Gastrocnemius medialis (tissue), 4 donors: ENCODE results near the gene ANKRD11. TPM values are rescaled to one million over a fixed set of nuclear protein-coding genes. Genes with fewer than 3 reads are reported as not detected.

ENCODE experiments used
- ATAC-seq, 2 donors: fragments of 150-250 bp; one replicate each; pipeline ENCODE4 v1.9.1; 2016
- DNase-seq, 2 donors: peaks; one replicate each; pipeline ENCODE4 v3.0.0-alpha.2; 2019
- H3K27ac ChIP-seq, 4 donors: fragments of 200-600 bp; sonication (generic); 1 replicate in 1 of 4; 2 replicates in 3 of 4; pipeline ENCODE4 v1.5.1; 2016 to 2018; ENCODE audit warnings: mild to moderate bottlenecking in 2 of 4, moderate library complexity in 1 of 4
- H3K27me3 ChIP-seq, 3 donors: fragments of 200-600 bp; sonication (generic) in 2 of 3; 1 replicate in 1 of 3; 2 replicates in 2 of 3; pipeline versions ENCODE4 v1.5.1 to v1.6.0; 2016 to 2019; ENCODE audit warnings: mild to moderate bottlenecking in 1 of 3, moderate library complexity in 1 of 3
- H3K36me3 ChIP-seq, 2 donors: fragments of 200-600 bp; sonication (generic) in 1 of 2; one replicate each; pipeline ENCODE4 v1.5.1; 2017 to 2018
- H3K4me1 ChIP-seq, 2 donors: fragments of 200-600 bp; sonication (generic) in 1 of 2; one replicate each; pipeline ENCODE4 v1.5.1; 2016 to 2017; ENCODE audit warnings: mild to moderate bottlenecking in 2 of 2
- H3K4me3 ChIP-seq, 4 donors: fragments of 200-600 bp; sonication (generic) in 3 of 4; 1 replicate in 1 of 4; 2 replicates in 3 of 4; pipeline ENCODE4 v1.5.1; 2016 to 2019; ENCODE audit warnings: mild to moderate bottlenecking in 2 of 4
- H3K9me3 ChIP-seq, 3 donors: fragments of 200-600 bp; sonication (generic) in 2 of 3; 1 replicate in 1 of 3; 2 replicates in 2 of 3; pipeline ENCODE4 v1.5.1; 2016 to 2019
- POLR2A ChIP-seq, 2 donors: fragments of 450-650 bp; IDR thresholded peaks; one replicate each; pipeline ENCODE4 v1.6.1; 2017; ENCODE audit warnings: antibody characterized with exemption in 2 of 2, mild to moderate bottlenecking in 2 of 2, moderate library complexity in 2 of 2
- in situ Hi-C, 4 donors: fragments of 200-750 bp; cut with MboI; loops; one replicate each; pipeline versions ENCODE4 v1.15.0 to v1.8.0; 2017; ENCODE audit warnings: low sequenced_read_pairs in 4 of 4
- intact Hi-C: fragments of 100-400 bp; cut with DNase I; formaldehyde crosslinking; loops from one replicate; pipeline ENCODE4 v1.15.1; 2023; ENCODE audit warnings: low total_unique reads
- total RNA-seq, 4 donors: library from RNA; depleted of rRNA; stranded (reverse); fragments of >200 nt; gene quantifications; one replicate each; pipeline versions ENCODE4 v1.1.0 to v1.2.3, GENCODE V29; 2016
- TF ChIP-seq, protein P1 (sequence below), 5 experiments: fragments of 450-650 bp in 3 of 5; fragments of 200-600 bp in 2 of 5; sonication (generic) in 2 of 5; IDR thresholded peaks in 4 of 5; conservative IDR thresholded peaks in 1 of 5; 1 replicate in 4 of 5; 2 replicates in 1 of 5; pipeline ENCODE4 v1.5.1; 2016 to 2019; ENCODE audit warnings: antibody characterized with exemption in 5 of 5, mild to moderate bottlenecking in 3 of 5, moderate library complexity in 3 of 5

The ANKRD11 gene
- total RNA-seq, 4 donors from 2014 or later = 26.0 to 77.0 (median 55.0) TPM

- peak; percentile 13 to 23 for ATAC-seq
These were observed 82.4 kb downstream of the ANKRD11 start for GRCh38 chr16:89407925-89408300.

DNA sequence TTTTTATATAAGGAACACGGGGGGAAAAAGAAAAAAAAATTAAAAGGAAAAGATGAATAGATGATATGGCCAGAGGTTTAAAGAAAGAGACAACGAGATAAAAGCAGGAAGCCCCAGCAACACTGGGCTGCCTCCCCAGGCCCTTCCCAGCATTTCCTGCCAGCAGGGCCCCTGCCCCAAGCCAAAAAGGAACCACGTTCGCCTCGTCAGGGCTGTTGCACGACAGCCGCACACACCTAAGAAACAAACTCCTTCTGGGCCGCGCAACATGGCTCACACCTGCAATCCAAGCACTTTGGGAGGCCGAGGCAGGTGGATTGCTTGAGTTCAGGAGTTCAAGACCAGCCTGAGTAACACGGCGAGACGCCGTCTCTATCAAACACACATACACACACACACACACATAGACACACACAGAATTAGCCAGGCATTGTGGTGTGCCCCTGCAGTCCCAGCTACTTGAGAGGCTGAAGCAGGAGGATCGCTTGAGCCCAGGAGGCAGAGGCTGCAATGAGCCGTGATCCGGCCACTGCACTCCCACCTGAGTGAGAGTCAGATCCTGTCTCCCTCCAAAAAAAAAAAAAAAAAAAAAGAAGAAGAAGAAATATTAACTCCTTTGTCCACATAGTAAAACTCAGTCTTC, 83.0 kb downstream of the ANKRD11 start:
- Histone ChIP-seq H3K9me3 (no peaks in the 10 kb centered on the region), H3K27ac (peak overlapping the region; percentile 65 to 82 (median 76)), H3K4me3 (no peak overlapping the region), H3K27me3 (no peaks in the 10 kb centered on the region), H3K36me3 (no peaks in the 10 kb centered on the region), H3K4me1 (peaks cover 82 to 97% of the 10 kb centered on the region in 2 donors)
- DNase-seq = no peak
- no peak for ATAC-seq
- TF ChIP-seq, protein P1, sequence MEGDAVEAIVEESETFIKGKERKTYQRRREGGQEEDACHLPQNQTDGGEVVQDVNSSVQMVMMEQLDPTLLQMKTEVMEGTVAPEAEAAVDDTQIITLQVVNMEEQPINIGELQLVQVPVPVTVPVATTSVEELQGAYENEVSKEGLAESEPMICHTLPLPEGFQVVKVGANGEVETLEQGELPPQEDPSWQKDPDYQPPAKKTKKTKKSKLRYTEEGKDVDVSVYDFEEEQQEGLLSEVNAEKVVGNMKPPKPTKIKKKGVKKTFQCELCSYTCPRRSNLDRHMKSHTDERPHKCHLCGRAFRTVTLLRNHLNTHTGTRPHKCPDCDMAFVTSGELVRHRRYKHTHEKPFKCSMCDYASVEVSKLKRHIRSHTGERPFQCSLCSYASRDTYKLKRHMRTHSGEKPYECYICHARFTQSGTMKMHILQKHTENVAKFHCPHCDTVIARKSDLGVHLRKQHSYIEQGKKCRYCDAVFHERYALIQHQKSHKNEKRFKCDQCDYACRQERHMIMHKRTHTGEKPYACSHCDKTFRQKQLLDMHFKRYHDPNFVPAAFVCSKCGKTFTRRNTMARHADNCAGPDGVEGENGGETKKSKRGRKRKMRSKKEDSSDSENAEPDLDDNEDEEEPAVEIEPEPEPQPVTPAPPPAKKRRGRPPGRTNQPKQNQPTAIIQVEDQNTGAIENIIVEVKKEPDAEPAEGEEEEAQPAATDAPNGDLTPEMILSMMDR (IDR thresholded peaks at IDR 0.05 in 4 of 5, conservative IDR thresholded peaks at IDR 0.05 in 1 of 5) = no peak
- TF ChIP-seq POLR2A (IDR thresholded peaks at IDR 0.05) = no peak
- intact Hi-C loops (loop anchor here (5.0 kb wide), 1 partner anchor 150 kb away; no protein-coding TSS in a partner anchor), in situ Hi-C loops (no loop called here)

More at GRCh38 chr16:89407925-89408300, 82.4 kb downstream of the ANKRD11 start:
- Histone ChIP-seq H3K4me3 (no peak overlapping the region), H3K27me3 (no peaks in the 10 kb centered on the region), H3K4me1 (peaks cover 87 to 97% of the 10 kb centered on the region in 2 donors), H3K9me3 (no peaks in the 10 kb centered on the region), H3K36me3 (no peaks in the 10 kb centered on the region), H3K27ac (peak overlapping the region; percentile 65 to 82 (median 76))
- in situ Hi-C loops = no loop called here
- intact Hi-C loops = loop anchor here (5.0 kb wide), 1 partner anchor 149 kb away; no protein-coding TSS in a partner anchor
- TF ChIP-seq POLR2A (IDR thresholded peaks at IDR 0.05) = no peak
- TF ChIP-seq, protein P1 (IDR thresholded peaks at IDR 0.05 in 4 of 5, conservative IDR thresholded peaks at IDR 0.05 in 1 of 5) = no peak
- peak in 1 of 2 donors; percentile 67 for DNase-seq

- in situ Hi-C loops (no loop called here), intact Hi-C loops (loop anchor here (5.0 kb wide), 1 partner anchor 151 kb away; no protein-coding TSS in a partner anchor)
- Histone ChIP-seq H3K27ac (peak overlapping the region; percentile 65 to 82 (median 76)), H3K4me1 (peaks cover 75 to 91% of the 10 kb centered on the region in 2 donors), H3K27me3 (no peaks in the 10 kb centered on the region), H3K36me3 (no peaks in the 10 kb centered on the region), H3K4me3 (no peak overlapping the region), H3K9me3 (no peaks in the 10 kb centered on the region)
- TF ChIP-seq, protein P1 (IDR thresholded peaks at IDR 0.05 in 4 of 5, conservative IDR thresholded peaks at IDR 0.05 in 1 of 5) = peak in 1 of 5 experiments; percentile 10
- TF ChIP-seq POLR2A (IDR thresholded peaks at IDR 0.05) = no peak
- DNase-seq (peak; percentile 63 to 91), ATAC-seq (peak; percentile 68 to 80)
These were observed 84.0 kb downstream of the ANKRD11 start for GRCh38 chr16:89406277-89406888.

DNA sequence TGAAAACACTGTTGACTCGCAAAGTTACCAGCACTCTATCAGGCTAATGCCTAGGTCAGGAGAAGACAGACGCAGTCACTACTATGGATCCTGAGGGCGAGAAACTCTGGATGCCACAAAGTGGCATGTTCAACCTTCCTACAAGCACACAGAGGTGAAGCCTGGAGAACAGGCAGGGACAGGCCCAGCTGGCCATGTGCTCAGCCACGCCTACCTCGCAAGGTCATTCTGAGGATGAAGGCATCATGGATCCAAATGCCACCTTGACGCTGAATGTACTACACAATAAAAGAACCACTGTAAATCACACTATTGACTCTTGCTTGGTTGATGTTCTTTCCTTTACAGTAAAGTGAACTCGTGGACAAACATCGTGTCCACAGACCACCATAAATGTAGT, 85.8 kb downstream of the ANKRD11 start:
- H3K27ac ChIP-seq = peak overlapping the region in 3 of 4 donors; percentile 2 to 82 (median 81)
- no peaks in the 10 kb centered on the region for H3K27me3 ChIP-seq
- peak in 1 of 2 donors; percentile 44 for ATAC-seq
- H3K4me3 ChIP-seq = no peak overlapping the region
- no peaks in the 10 kb centered on the region for H3K36me3 ChIP-seq
- no peaks in the 10 kb centered on the region for H3K9me3 ChIP-seq
- peak in 1 of 2 donors; percentile 71 for DNase-seq
- intact Hi-C loops = loop anchor here (2.0 kb wide), 1 partner anchor 14 kb away; no protein-coding TSS in a partner anchor
- peaks cover 60 to 76% of the 10 kb centered on the region in 2 donors for H3K4me1 ChIP-seq
- TF ChIP-seq POLR2A (IDR thresholded peaks at IDR 0.05) = no peak
- TF ChIP-seq, protein P1 (IDR thresholded peaks at IDR 0.05 in 4 of 5, conservative IDR thresholded peaks at IDR 0.05 in 1 of 5) = no peak
- in situ Hi-C loops = no loop called here
